Vagina (tissue), 2 donors: ENCODE data around the gene AIPL1. TPM values are rescaled to one million over a fixed set of nuclear protein-coding genes. Genes with fewer than 3 reads are reported as not detected.

ENCODE experiments used
- DNase-seq, 2 donors: peaks; one replicate each; pipeline ENCODE4 v3.0.0-alpha.2; 2017; ENCODE audit errors: extremely low spot score in 2 of 2
- H3K27ac ChIP-seq: fragments of 200-600 bp; sonication (generic); one replicate; pipeline ENCODE4 v1.5.1; 2019
- H3K27me3 ChIP-seq: fragments of 200-600 bp; sonication (generic); one replicate; pipeline ENCODE4 v1.5.1; 2019
- H3K36me3 ChIP-seq, 2 donors: fragments of 200-600 bp; sonication (generic); one replicate each; pipeline ENCODE4 v1.5.1; 2017 to 2019
- H3K4me1 ChIP-seq: fragments of 200-600 bp; sonication (generic); one replicate; pipeline ENCODE4 v1.5.1; 2019
- H3K4me3 ChIP-seq, 2 donors: fragments of 200-600 bp; sonication (generic); 1 replicate in 1 of 2; 2 replicates in 1 of 2; pipeline ENCODE4 v1.5.1; 2016 to 2019
- H3K9me3 ChIP-seq: fragments of 200-600 bp; sonication (generic); one replicate; pipeline ENCODE4 v1.5.1; 2019
- POLR2A ChIP-seq, 2 donors: fragments of 450-650 bp; IDR thresholded peaks; one replicate each; pipeline ENCODE4 v1.6.1; 2017; ENCODE audit warnings: antibody characterized with exemption in 2 of 2, mild to moderate bottlenecking in 2 of 2, moderate library complexity in 2 of 2
- POLR2AphosphoS5 ChIP-seq, 2 donors: sonication (generic); formaldehyde crosslinking; IDR thresholded peaks; one replicate each; pipeline ENCODE4 v1.9.0; 2017; ENCODE audit warnings: antibody characterized with exemption in 2 of 2, mild to moderate bottlenecking in 2 of 2, low read depth in 1 of 2; ENCODE audit not compliant: insufficient read depth in 1 of 2
- intact Hi-C: fragments of 100-400 bp; cut with DNase I; formaldehyde crosslinking; loops from one replicate; pipeline ENCODE4 v1.15.1; 2023
- total RNA-seq: library from RNA; depleted of rRNA; stranded (reverse); fragments of >200 nt; gene quantifications from one replicate; pipeline ENCODE4 v1.2.3, GENCODE V29; 2016
- TF ChIP-seq, protein P1 (sequence below), 3 experiments: fragments of 450-650 bp in 2 of 3; fragments of 200-600 bp in 1 of 3; sonication (generic) in 1 of 3; IDR thresholded peaks; one replicate each; pipeline ENCODE4 v1.5.1; 2017 to 2019; ENCODE audit warnings: antibody characterized with exemption in 3 of 3, mild to moderate bottlenecking in 2 of 3, moderate library complexity in 2 of 3

Gene AIPL1
- total RNA-seq, 1 donor from 2014 or later = not detected

DNA sequence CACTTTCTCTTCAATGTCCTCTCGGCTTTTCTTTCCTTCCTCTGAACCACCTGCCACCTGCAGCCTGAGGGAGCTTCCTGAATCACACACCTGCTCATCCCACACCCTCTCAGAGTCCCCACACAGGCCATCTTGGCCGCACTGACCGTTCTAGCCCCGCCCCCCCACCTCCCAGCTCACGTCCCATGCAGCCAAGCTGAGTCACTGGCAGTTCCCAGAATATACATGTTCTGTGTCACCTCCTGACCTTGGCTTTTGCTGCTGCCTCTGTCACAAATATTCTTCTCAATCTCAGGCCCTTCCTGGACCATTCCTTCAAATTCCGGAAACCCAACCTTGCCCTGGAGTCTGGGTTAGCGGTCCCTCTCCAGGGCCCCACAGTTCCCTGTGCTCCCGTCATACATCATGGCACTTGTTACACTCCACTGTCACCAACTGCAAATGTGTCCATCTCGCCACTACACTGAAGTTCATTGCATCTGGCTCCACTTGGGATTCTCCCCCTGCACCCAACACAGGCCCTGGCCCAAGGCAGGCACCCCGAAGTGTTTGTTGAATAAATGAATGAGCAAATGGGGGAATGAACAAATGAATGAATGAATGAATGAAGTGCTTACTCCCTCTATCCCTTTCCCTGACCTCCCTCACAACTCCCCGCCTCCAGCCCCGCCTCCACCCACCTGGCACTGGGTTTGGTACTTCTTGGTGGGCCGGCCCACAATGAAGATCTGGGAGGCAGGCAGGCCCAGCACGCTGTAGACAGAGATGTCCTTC lies 22.2 kb upstream of the AIPL1 start:
- no peak overlapping the region for H3K4me3 ChIP-seq
- no peaks in the 10 kb centered on the region for H3K27me3 ChIP-seq
- H3K4me1 ChIP-seq = peaks cover 8% of the 10 kb centered on the region
- TF ChIP-seq POLR2A (IDR thresholded peaks at IDR 0.05) (no peak), POLR2AphosphoS5 (IDR thresholded peaks at IDR 0.05; ENCODE audit: insufficient read depth in 1 of 2, low read depth in 1 of 2) (no peak)
- TF ChIP-seq, protein P1, sequence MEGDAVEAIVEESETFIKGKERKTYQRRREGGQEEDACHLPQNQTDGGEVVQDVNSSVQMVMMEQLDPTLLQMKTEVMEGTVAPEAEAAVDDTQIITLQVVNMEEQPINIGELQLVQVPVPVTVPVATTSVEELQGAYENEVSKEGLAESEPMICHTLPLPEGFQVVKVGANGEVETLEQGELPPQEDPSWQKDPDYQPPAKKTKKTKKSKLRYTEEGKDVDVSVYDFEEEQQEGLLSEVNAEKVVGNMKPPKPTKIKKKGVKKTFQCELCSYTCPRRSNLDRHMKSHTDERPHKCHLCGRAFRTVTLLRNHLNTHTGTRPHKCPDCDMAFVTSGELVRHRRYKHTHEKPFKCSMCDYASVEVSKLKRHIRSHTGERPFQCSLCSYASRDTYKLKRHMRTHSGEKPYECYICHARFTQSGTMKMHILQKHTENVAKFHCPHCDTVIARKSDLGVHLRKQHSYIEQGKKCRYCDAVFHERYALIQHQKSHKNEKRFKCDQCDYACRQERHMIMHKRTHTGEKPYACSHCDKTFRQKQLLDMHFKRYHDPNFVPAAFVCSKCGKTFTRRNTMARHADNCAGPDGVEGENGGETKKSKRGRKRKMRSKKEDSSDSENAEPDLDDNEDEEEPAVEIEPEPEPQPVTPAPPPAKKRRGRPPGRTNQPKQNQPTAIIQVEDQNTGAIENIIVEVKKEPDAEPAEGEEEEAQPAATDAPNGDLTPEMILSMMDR (IDR thresholded peaks at IDR 0.05) = no peak
- H3K9me3 ChIP-seq = no peaks in the 10 kb centered on the region
- intact Hi-C loops = no loop called here
- H3K36me3 ChIP-seq = no peaks in the 10 kb centered on the region
- DNase-seq = no peak
- H3K27ac ChIP-seq = no peak overlapping the region

DNA sequence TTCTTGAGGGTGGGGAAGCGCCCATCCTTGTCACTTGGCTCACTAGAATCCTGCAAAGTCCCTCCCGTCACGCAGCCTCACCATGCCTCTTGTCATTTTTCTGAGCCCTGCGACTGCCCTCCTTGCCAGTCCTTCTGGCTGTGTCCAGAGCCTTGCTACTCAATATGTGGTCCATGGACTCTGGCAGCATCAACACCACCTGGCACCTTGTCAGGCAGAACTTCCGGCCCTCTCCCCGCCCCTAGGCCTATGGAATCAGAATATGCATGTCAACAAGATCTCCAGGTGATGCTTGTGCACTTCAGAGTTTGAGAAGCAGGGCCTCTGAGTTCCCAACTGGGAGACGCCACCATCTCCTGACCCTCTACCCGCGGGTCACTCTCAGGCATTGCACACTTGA lies 21.4 kb upstream of the AIPL1 start:
- no peaks in the 10 kb centered on the region for H3K9me3 ChIP-seq
- no peak overlapping the region for H3K4me3 ChIP-seq
- TF ChIP-seq, protein P1 (IDR thresholded peaks at IDR 0.05) = no peak
- TF ChIP-seq POLR2AphosphoS5 (IDR thresholded peaks at IDR 0.05; ENCODE audit: insufficient read depth in 1 of 2, low read depth in 1 of 2) (no peak), POLR2A (IDR thresholded peaks at IDR 0.05) (no peak)
- H3K36me3 ChIP-seq = no peaks in the 10 kb centered on the region
- H3K27me3 ChIP-seq = no peaks in the 10 kb centered on the region
- H3K27ac ChIP-seq = no peak overlapping the region
- peaks cover 8% of the 10 kb centered on the region for H3K4me1 ChIP-seq
- DNase-seq = no peak
- intact Hi-C loops = no loop called here

DNA sequence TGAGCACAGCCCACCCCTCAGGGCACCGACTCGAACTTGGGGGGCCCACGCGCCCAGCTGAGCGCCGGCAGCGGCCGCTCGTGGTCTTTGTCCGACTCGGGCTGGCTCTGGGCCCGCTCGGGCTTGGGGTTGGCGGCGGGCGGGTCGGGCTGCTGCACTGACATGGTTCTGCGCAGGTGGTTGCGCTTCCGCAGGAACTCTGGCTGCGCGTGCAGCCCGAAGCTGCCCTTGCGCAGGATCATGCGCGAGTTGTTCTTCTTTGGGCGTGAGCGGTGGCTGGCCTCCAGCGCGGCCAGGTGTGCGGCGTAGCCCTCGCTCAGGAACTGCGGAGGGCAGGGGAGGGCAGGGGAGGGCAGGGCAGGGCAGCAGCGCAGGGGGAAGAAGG lies 20.4 kb upstream of the AIPL1 start:
- no peak for DNase-seq
- peak overlapping the region; percentile 10 to 21 for H3K4me3 ChIP-seq
- H3K9me3 ChIP-seq = no peaks in the 10 kb centered on the region
- no peaks in the 10 kb centered on the region for H3K36me3 ChIP-seq
- H3K4me1 ChIP-seq = peaks cover 8% of the 10 kb centered on the region
- TF ChIP-seq, protein P1 (IDR thresholded peaks at IDR 0.05) = no peak
- TF ChIP-seq POLR2A (IDR thresholded peaks at IDR 0.05) (no peak), POLR2AphosphoS5 (IDR thresholded peaks at IDR 0.05; ENCODE audit: insufficient read depth in 1 of 2, low read depth in 1 of 2) (no peak)
- H3K27ac ChIP-seq = no peak overlapping the region
- no peaks in the 10 kb centered on the region for H3K27me3 ChIP-seq
- intact Hi-C loops = no loop called here

DNA sequence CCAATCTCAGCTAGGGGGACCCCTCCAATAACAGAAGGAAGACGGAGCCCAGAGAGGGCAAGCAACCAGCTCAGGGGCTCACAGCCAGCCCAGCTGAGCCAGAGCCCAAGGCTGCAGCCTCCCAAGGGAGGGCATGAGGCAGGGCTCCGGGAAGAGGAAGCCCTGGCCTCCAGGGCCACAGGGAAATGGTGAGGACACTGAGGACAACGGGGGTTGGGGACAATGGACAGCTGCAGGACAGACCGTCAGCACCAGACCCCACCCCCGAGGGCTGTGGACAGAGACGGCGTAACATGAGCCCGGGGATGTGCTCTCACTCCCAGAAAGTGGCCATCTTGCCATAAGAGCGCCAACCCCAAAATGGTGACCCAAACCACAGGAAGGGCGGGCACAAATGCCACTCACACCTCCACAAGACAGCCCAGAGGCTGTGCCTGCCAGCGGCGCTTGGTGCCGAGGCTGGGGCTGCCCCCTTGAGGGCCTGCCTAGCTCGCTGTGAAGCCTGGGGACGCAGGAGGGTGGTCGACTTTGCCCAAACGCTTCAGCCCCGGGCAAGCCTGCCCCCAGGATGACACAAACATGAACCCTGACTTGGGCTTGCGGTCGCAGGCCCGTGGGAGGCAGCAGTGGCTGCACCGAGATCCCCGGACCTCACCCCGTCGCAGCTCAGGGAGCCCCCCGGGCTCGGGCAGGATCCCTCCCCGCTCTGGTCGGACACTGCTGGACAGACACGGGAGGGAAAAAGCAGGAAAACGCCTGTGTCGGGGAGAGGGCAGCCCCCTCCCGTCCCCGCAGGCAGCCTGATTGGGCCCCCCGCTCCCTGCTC lies 19.8 kb upstream of the AIPL1 start:
- no peaks in the 10 kb centered on the region for H3K9me3 ChIP-seq
- no peaks in the 10 kb centered on the region for H3K27me3 ChIP-seq
- H3K4me1 ChIP-seq = peaks cover 8% of the 10 kb centered on the region
- no peak for DNase-seq
- no peak for TF ChIP-seq POLR2A (IDR thresholded peaks at IDR 0.05)
- TF ChIP-seq, protein P1 (IDR thresholded peaks at IDR 0.05) = no peak
- no peak for TF ChIP-seq POLR2AphosphoS5 (IDR thresholded peaks at IDR 0.05; ENCODE audit: insufficient read depth in 1 of 2, low read depth in 1 of 2)
- H3K27ac ChIP-seq = no peak overlapping the region
- intact Hi-C loops = no loop called here
- peak overlapping the region; percentile 10 to 21 for H3K4me3 ChIP-seq
- H3K36me3 ChIP-seq = no peaks in the 10 kb centered on the region
